Liver (tissue), 9 donors: ENCODE results near the gene BLOC1S3. TPM values are rescaled to one million over a fixed set of nuclear protein-coding genes. Genes with fewer than 3 reads are reported as not detected.

Experiments used
- DNase-seq: peaks from one replicate; pipeline ENCODE4 v3.0.0-alpha.2; 2017; ENCODE audit warnings: low spot score
- H3K27ac ChIP-seq, 2 donors: one replicate each; pipeline ENCODE4 v1.7.0; 2013; ENCODE audit warnings: inconsistent platforms in 2 of 2, low read length in 2 of 2, control low read depth in 1 of 2, low read depth in 1 of 2, mild to moderate bottlenecking in 1 of 2
- H3K27me3 ChIP-seq, 4 donors: one replicate each; pipeline versions ENCODE4 v1.6.1 to v1.7.0; 2013; ENCODE audit warnings: low read length in 3 of 4, inconsistent platforms in 1 of 4, mild to moderate bottlenecking in 1 of 4, moderate library complexity in 1 of 4; ENCODE audit not compliant: control insufficient read depth in 4 of 4, insufficient read depth in 4 of 4
- H3K36me3 ChIP-seq, 4 donors: one replicate each; pipeline versions ENCODE4 v1.6.1 to v1.7.0; 2013; ENCODE audit warnings: low read length in 3 of 4, mild to moderate bottlenecking in 3 of 4, low read depth in 1 of 4, moderate library complexity in 1 of 4; ENCODE audit not compliant: control insufficient read depth in 4 of 4, insufficient read depth in 3 of 4
- H3K4me1 ChIP-seq, 4 donors: one replicate each; pipeline versions ENCODE4 v1.6.1 to v1.7.0; 2013; ENCODE audit warnings: low read length in 3 of 4, mild to moderate bottlenecking in 3 of 4, moderate library complexity in 1 of 4; ENCODE audit not compliant: control insufficient read depth in 4 of 4, insufficient read depth in 4 of 4
- H3K4me3 ChIP-seq, 3 donors: one replicate each; pipeline versions ENCODE4 v1.6.1 to v1.7.0; 2013; ENCODE audit warnings: low read length in 3 of 3, control low read depth in 1 of 3, low read depth in 1 of 3, mild to moderate bottlenecking in 1 of 3
- H3K9ac ChIP-seq, 2 donors: one replicate each; pipeline ENCODE4 v1.7.0; 2013; ENCODE audit warnings: low read length in 2 of 2, mild to moderate bottlenecking in 2 of 2, moderate library complexity in 2 of 2, control low read depth in 1 of 2, low read depth in 1 of 2
- H3K9me3 ChIP-seq, 4 donors: one replicate each; pipeline versions ENCODE4 v1.6.1 to v1.7.0; 2013; ENCODE audit warnings: low read length in 3 of 4; ENCODE audit not compliant: control insufficient read depth in 4 of 4
- ATF3 ChIP-seq: IDR thresholded peaks from 2 replicates; pipeline ENCODE4 v1.6.1; 2016; ENCODE audit warnings: antibody characterized with exemption
- EGR1 ChIP-seq, 2 donors: IDR thresholded peaks; 2 replicates each; pipeline ENCODE4 v1.6.1; 2016 to 2018; ENCODE audit warnings: antibody characterized with exemption in 2 of 2, low read depth in 2 of 2
- FOXA1 ChIP-seq: IDR thresholded peaks from 2 replicates; pipeline ENCODE4 v1.6.1; 2016; ENCODE audit warnings: antibody characterized with exemption
- FOXA2 ChIP-seq: IDR thresholded peaks from 2 replicates; pipeline ENCODE4 v1.6.1; 2016; ENCODE audit warnings: antibody characterized with exemption
- GABPA ChIP-seq, 2 donors: IDR thresholded peaks in 1 of 2; conservative IDR thresholded peaks in 1 of 2; 2 replicates each; pipeline ENCODE4 v1.6.1; 2016; ENCODE audit warnings: antibody characterized with exemption in 2 of 2, mild to moderate bottlenecking in 1 of 2, moderate library complexity in 1 of 2
- HNF4A ChIP-seq, 2 donors: conservative IDR thresholded peaks; 2 replicates each; pipeline ENCODE4 v1.6.1; 2016; ENCODE audit warnings: antibody characterized with exemption in 2 of 2, mild to moderate bottlenecking in 2 of 2
- HNF4G ChIP-seq: IDR thresholded peaks from 2 replicates; pipeline ENCODE4 v1.6.1; 2016; ENCODE audit warnings: antibody characterized with exemption
- JUND ChIP-seq, 2 donors: IDR thresholded peaks; 2 replicates each; pipeline ENCODE4 v1.6.1; 2016; ENCODE audit warnings: antibody characterized with exemption in 2 of 2
- MAX ChIP-seq: IDR thresholded peaks from 2 replicates; pipeline ENCODE4 v1.6.1; 2016; ENCODE audit warnings: antibody characterized with exemption
- NR2F2 ChIP-seq: IDR thresholded peaks from 2 replicates; pipeline ENCODE4 v1.6.1; 2016; ENCODE audit warnings: antibody characterized with exemption
- RAD21 ChIP-seq, 2 donors: IDR thresholded peaks; 2 replicates each; pipeline ENCODE4 v1.6.1; 2016; ENCODE audit warnings: antibody characterized with exemption in 2 of 2, mild to moderate bottlenecking in 2 of 2
- RXRA ChIP-seq, 2 donors: IDR thresholded peaks; 2 replicates each; pipeline ENCODE4 v1.6.1; 2017 to 2018; ENCODE audit warnings: antibody characterized with exemption in 2 of 2, mild to moderate bottlenecking in 1 of 2
- SP1 ChIP-seq: IDR thresholded peaks from 2 replicates; pipeline ENCODE4 v1.6.1; 2018; ENCODE audit warnings: antibody characterized with exemption, mild to moderate bottlenecking
- TAF1 ChIP-seq: conservative IDR thresholded peaks from 2 replicates; pipeline ENCODE4 v1.6.1; 2016; ENCODE audit warnings: antibody characterized with exemption, mild to moderate bottlenecking
- YY1 ChIP-seq: IDR thresholded peaks from 2 replicates; pipeline ENCODE4 v1.6.1; 2016; ENCODE audit warnings: antibody characterized with exemption, mild to moderate bottlenecking
- ZBTB33 ChIP-seq: IDR thresholded peaks from 2 replicates; pipeline ENCODE4 v1.6.1; 2016; ENCODE audit warnings: antibody characterized with exemption
- WGBS: extraction: QIAGEN DNeasy Blood & Tissue Kit; methylation state at CpG from one replicate; pipeline ENCODE4 v1.1.7; 2013; 5-methylcytosine and 5-hydroxymethylcytosine counted together
- polyA plus RNA-seq, 2 donors: library from polyadenylated mRNA; stranded (reverse) in 1 of 2; unstranded in 1 of 2; fragments of 200-250 nt in 1 of 2; fragments of >200 nt in 1 of 2; fragmentation: Nextera tagmentation in 1 of 2; extraction: Ambion mirVana in 1 of 2; gene quantifications; one replicate each; pipeline versions ENCODE4 v1.2.1 to v1.2.3, GENCODE V29; 2013 to 2015
- total RNA-seq, 2 donors: library from RNA; depleted of rRNA; stranded (reverse); fragments of >200 nt; gene quantifications; one replicate each; pipeline ENCODE4 v1.2.3, GENCODE V29; 2014
- TF ChIP-seq, protein P1 (sequence below): fragments of 150-350 bp; IDR thresholded peaks from 2 replicates; pipeline ENCODE4 v1.5.1; 2017; ENCODE audit warnings: improper control_type of control experiment, low read depth, low read length; ENCODE audit not compliant: missing input control
- TF ChIP-seq, protein P2 (sequence below): IDR thresholded peaks from 2 replicates; pipeline ENCODE4 v1.6.1; 2016; ENCODE audit warnings: antibody characterized with exemption, mild to moderate bottlenecking
- donor health status: healthy.
- donor health status: healthy.
- donor health status: healthy.
- donor health status: healthy.
- donor health status: healthy.

BLOC1S3 gene
- total and polyA plus RNA-seq, 4 donors, result 2.7 to 4.6 (median 4.2) TPM

- no peaks in the 10 kb centered on the region for H3K36me3 ChIP-seq
- H3K27me3 ChIP-seq, result peaks cover 0 to 6% (median under 1%) of the 10 kb centered on the region in 4 donors
- 80% methylated on average over 27 of the region's 27 CpGs for WGBS
- no peaks in the 10 kb centered on the region for H3K9me3 ChIP-seq
- H3K4me3 ChIP-seq, result no peak overlapping the region
- TF ChIP-seq EGR1 (IDR thresholded peaks at IDR 0.05; ENCODE audit: low read depth in 2 of 2) (no peak), MAX (no peak), NR2F2 (no peak), ATF3 (no peak), JUND (IDR thresholded peaks at IDR 0.05) (no peak), HNF4G (no peak), YY1 (no peak), GABPA (IDR thresholded peaks at IDR 0.05 in 1 of 2, conservative IDR thresholded peaks at IDR 0.05 in 1 of 2) (no peak), TAF1 (no peak), ZBTB33 (no peak), RAD21 (IDR thresholded peaks at IDR 0.05) (no peak), HNF4A (conservative IDR thresholded peaks at IDR 0.05) (no peak), FOXA1 (no peak), SP1 (no peak), FOXA2 (no peak), RXRA (IDR thresholded peaks at IDR 0.05) (no peak)
- TF ChIP-seq, protein P1, sequence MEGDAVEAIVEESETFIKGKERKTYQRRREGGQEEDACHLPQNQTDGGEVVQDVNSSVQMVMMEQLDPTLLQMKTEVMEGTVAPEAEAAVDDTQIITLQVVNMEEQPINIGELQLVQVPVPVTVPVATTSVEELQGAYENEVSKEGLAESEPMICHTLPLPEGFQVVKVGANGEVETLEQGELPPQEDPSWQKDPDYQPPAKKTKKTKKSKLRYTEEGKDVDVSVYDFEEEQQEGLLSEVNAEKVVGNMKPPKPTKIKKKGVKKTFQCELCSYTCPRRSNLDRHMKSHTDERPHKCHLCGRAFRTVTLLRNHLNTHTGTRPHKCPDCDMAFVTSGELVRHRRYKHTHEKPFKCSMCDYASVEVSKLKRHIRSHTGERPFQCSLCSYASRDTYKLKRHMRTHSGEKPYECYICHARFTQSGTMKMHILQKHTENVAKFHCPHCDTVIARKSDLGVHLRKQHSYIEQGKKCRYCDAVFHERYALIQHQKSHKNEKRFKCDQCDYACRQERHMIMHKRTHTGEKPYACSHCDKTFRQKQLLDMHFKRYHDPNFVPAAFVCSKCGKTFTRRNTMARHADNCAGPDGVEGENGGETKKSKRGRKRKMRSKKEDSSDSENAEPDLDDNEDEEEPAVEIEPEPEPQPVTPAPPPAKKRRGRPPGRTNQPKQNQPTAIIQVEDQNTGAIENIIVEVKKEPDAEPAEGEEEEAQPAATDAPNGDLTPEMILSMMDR, result no peak
- TF ChIP-seq, protein P2, sequence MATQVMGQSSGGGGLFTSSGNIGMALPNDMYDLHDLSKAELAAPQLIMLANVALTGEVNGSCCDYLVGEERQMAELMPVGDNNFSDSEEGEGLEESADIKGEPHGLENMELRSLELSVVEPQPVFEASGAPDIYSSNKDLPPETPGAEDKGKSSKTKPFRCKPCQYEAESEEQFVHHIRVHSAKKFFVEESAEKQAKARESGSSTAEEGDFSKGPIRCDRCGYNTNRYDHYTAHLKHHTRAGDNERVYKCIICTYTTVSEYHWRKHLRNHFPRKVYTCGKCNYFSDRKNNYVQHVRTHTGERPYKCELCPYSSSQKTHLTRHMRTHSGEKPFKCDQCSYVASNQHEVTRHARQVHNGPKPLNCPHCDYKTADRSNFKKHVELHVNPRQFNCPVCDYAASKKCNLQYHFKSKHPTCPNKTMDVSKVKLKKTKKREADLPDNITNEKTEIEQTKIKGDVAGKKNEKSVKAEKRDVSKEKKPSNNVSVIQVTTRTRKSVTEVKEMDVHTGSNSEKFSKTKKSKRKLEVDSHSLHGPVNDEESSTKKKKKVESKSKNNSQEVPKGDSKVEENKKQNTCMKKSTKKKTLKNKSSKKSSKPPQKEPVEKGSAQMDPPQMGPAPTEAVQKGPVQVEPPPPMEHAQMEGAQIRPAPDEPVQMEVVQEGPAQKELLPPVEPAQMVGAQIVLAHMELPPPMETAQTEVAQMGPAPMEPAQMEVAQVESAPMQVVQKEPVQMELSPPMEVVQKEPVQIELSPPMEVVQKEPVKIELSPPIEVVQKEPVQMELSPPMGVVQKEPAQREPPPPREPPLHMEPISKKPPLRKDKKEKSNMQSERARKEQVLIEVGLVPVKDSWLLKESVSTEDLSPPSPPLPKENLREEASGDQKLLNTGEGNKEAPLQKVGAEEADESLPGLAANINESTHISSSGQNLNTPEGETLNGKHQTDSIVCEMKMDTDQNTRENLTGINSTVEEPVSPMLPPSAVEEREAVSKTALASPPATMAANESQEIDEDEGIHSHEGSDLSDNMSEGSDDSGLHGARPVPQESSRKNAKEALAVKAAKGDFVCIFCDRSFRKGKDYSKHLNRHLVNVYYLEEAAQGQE, result no peak
- H3K27ac ChIP-seq, result no peak overlapping the region
- no peak overlapping the region for H3K9ac ChIP-seq
- H3K4me1 ChIP-seq, result peaks cover 0 to 15% (median 5%) of the 10 kb centered on the region in 4 donors
- DNase-seq, result no peak
Observed at GRCh38 chr19:45158503-45159209, 19.9 kb upstream of the BLOC1S3 start.
